H7 (cell line): ENCODE results near the gene AMOTL2. TPM values are rescaled to one million over a fixed set of nuclear protein-coding genes. Genes with fewer than 3 reads are reported as not detected.

Source experiments
- DNase-seq: peaks from one replicate; pipeline ENCODE4 v3.0.0; 2012
- H3K27me3 ChIP-seq: 2 replicates; pipeline ENCODE4 v1.6.0; 2011; ENCODE audit warnings: mild to moderate bottlenecking, low read length; ENCODE audit not compliant: control insufficient read depth, insufficient read depth
- H3K36me3 ChIP-seq: replicated peaks from 2 replicates; pipeline ENCODE4 v1.5.1; 2011; ENCODE audit warnings: low read length; ENCODE audit not compliant: control insufficient read depth, insufficient read depth
- H3K4me3 ChIP-seq: 2 replicates; pipeline ENCODE4 v1.5.1; 2011; ENCODE audit warnings: low read depth, mild to moderate bottlenecking, control low read depth, low read length, moderate library complexity; ENCODE audit not compliant: insufficient read depth
- total RNA-seq: library from RNA; depleted of rRNA; stranded (reverse); fragments of >200 nt; shearing (Covaris generic); gene quantifications from 2 replicates; pipeline ENCODE4 v1.2.3, GENCODE V29; 2014

Gene AMOTL2
- total RNA-seq, 1 experiment from 2014 or later: 54.5 TPM

DNA sequence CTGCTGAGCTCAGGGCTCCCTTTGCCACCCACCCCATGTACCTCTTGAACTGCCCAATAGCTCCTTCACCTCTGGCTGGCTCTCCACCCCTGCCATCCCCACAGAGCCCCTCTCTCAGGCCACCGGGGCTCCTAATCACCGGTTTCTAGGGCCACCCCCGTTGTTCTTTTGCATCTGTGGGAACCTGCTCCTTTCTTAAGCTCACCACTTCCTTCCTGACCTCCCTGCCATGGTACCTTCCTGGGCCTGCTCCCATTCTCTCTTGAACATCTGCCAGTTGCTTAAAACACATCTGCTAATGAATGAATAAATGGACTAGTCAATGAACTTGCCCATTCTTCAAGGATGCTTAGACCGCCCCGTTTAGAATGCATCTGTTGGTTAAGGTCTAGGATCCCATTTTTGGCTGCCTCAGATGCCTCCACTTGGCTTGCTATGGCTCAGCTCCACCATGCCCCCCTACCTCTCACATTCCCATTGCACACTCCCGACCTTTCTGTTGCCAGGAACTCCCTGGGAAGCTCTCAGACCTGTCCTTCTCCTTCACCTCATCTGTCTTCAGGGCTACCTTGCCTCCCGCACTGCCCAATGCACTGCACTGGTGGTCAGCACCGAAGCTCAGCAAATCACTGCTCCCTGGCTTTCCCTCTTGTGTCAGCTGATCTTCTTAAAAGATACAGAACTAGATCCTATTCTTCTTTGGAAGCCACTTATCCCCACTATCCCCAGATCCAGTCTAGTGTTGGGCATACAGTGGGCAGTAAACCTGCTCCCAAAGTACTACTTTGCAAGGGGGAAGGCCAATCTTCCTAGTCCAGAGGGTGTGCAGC is 9.1 kb downstream of the AMOTL2 start:
- Histone ChIP-seq H3K4me3 (no peak overlapping the region), H3K36me3 (peaks cover 66% of the 10 kb centered on the region), H3K27me3 (no peaks in the 10 kb centered on the region)
- peak; percentile 64 for DNase-seq

- H3K36me3 ChIP-seq: peaks cover 66% of the 10 kb centered on the region
- H3K4me3 ChIP-seq: peak overlapping the region; percentile 4; the same call in 1 of the 2 replicates
- no peaks in the 10 kb centered on the region for H3K27me3 ChIP-seq
- DNase-seq: peak; percentile 98
Observed at GRCh38 chr3:134364061-134364935, 9.9 kb downstream of the AMOTL2 start.

DNA sequence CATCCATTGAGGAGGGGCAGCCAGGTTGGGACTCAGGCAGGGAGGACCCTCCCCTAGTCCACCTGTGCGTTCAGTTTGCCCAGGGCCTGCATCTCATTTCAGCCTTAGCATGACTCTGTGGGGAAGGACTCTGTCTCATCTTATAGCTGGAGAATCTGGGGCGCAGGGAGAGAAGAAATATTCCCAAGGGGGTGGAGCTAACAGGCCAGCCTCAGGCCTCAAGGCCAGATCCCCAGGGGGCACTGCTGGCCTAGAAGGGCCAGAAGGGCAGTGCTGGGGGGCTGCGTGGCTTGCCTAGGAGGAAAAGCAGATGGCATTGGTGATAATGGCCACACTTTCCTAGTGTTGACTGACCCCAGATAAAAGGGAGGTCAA is 10.9 kb downstream of the AMOTL2 start:
- Histone ChIP-seq H3K36me3 (peaks cover 66% of the 10 kb centered on the region), H3K4me3 (no peak overlapping the region), H3K27me3 (no peaks in the 10 kb centered on the region)
- DNase-seq: peak; percentile 69

DNA sequence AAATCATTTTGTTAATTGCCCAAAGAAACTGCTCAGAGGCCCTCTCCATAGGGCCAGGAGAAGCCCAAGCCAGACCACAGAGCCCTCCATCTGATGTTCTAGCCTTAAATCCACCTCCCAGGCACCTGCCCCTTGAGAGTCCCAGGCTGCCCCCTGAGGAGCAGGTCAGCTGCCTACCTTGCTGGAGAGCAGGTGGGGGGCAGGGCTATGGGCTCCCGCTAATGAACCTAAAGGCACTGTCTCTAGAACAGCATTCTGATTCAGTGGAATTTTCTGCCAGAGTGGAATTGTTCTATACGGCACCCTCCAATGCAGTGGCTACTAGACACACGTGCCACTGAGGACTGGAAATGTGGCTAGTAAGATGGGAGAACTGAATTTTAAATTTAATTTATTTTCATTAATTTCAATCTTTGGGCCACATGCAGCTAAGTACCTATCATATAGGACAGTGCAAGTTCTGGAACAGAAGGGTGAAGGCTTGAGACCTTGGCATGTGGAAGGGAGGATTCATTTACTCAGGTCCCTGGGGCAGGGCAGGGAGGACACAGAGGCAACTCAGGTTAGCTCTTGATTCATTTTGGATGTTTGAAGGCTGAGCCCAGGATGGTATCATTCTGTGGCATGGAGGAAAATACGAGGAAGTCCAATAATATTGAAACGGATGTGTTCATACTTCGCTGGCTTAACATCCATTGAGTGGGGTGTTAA is 11.4 kb downstream of the AMOTL2 start:
- H3K36me3 ChIP-seq: peaks cover 70% of the 10 kb centered on the region
- H3K27me3 ChIP-seq: no peaks in the 10 kb centered on the region
- no peak overlapping the region for H3K4me3 ChIP-seq
- DNase-seq: peak; percentile 61

GRCh38 chr3:134362221-134362620 is 12.0 kb downstream of the AMOTL2 start:
- no peak overlapping the region for H3K4me3 ChIP-seq
- H3K27me3 ChIP-seq: no peaks in the 10 kb centered on the region
- peak; percentile 28 for DNase-seq
- peaks cover 74% of the 10 kb centered on the region for H3K36me3 ChIP-seq

DNA sequence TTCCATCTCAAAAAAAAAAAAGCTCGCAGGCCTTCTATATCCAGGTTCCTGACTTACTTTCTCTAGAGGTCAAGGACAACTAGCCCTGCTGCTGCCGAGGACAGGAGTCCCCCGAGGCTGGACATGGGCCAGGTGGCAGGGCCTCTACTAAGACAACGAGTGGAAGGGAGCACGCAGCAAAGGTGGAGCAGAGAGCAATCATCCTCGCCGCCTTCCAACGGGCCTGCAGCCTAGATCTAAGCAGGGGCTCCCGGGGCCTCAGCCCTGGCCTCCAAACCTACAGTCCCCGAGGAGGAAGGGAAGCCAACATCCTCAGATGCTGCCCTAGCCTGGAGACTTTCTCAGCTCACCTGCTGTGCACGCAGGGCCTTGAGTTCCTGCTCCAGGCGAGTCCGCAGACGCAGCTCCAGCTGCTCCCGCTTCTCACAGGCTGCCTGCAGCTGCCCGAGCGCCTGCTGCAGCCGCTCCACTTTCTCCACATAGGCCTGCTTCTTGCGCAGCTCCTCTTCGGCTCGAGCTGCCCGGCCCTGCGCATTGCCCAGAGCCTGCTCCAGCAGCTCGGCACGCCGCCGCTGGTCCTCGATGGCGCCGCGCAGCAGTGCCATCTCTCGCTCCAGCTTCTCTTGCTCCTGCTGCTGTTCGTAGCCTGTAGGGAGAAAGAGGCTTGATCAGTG is 12.9 kb downstream of the AMOTL2 start:
- no peaks in the 10 kb centered on the region for H3K27me3 ChIP-seq
- no peak overlapping the region for H3K4me3 ChIP-seq
- DNase-seq: peak; percentile 40
- H3K36me3 ChIP-seq: peaks cover 74% of the 10 kb centered on the region

GRCh38 chr3:134360046-134360445 is 14.2 kb downstream of the AMOTL2 start:
- H3K4me3 ChIP-seq: no peak overlapping the region
- H3K36me3 ChIP-seq: peaks cover 69% of the 10 kb centered on the region
- no peaks in the 10 kb centered on the region for H3K27me3 ChIP-seq
- peak; percentile 31 for DNase-seq

DNA sequence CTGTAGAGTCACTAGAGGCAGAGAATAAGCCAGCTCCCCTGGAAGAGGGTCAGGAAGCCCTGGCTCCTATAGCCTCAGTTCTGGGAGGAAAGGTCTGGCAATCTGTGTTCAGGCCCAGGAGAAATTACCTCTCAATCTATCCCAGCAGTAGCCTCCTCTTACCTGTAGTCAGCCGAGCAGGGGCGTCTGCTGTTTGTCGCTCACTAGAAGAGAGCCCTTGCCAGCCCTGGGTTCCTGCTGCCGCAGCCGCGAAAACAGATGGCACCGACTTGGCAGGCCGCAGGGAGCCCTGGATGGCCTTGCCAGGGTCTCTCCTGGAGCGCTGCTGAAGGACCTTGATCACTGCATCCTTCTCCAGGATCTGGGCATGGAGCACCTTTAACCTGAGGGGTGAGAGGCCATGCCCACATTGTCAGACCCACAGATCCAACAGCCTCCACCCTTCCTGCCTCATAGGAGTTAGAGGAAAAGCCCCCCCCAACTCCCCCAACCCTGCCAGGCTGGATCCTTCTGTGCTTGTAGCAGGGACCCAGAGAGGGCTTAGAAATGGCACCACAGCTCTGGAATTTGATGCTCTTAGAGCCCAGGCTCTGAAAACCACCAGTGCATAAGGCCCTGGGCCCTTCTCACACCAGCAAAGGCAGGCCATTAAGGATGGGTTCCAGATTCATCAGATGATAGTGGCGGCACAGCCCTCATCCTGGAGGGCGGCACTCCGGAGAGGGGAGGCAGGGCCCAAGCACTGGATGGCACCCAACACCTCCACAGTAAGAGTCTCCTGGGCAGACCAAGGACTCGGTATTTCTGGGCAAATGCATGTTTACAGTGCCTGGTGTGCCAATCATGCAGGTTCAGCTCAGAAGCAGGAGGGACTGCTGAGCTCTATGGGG is 14.9 kb downstream of the AMOTL2 start:
- H3K4me3 ChIP-seq: no peak overlapping the region
- DNase-seq: peak; percentile 40
- H3K27me3 ChIP-seq: no peaks in the 10 kb centered on the region
- peaks cover 71% of the 10 kb centered on the region for H3K36me3 ChIP-seq

- H3K4me3 ChIP-seq: no peak overlapping the region
- peak; percentile 79 for DNase-seq
- peaks cover 68% of the 10 kb centered on the region for H3K36me3 ChIP-seq
Observed at GRCh38 chr3:134357914-134358811, 16.1 kb downstream of the AMOTL2 start.

DNA sequence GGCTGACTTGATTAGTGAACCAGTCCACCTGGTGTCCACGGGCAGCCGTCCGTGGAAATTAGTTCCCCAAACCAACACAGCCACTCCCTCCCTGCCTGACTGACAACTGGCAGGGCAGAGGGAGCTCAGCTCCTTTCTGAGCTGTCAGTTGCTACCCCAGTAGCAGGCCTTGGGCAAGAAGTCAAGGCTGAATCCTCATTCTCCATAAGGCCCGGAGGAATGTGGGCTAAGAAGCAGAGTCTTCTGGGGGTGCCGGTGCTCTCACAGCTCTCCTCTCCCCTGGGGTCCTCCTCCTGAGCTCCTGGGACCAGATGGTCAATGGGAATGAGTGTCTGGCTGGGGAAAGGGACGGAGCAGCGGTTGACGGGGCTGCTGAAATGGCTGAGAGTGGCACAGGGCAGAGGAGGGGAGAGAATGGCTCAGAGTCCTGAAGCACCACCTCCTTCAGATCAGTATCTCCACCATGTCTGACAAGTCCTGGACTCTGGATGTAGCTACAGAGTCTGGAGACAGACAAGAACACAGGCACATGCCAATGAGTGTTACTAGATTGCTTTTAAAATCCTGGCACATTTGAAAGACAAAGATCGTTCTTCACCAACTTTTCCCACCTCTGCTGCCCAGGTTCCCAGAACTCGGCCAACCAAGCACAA is 16.9 kb downstream of the AMOTL2 start:
- DNase-seq: peak; percentile 25
- no peak overlapping the region for H3K4me3 ChIP-seq
- H3K36me3 ChIP-seq: peaks cover 63% of the 10 kb centered on the region
- no peaks in the 10 kb centered on the region for H3K27me3 ChIP-seq

More at GRCh38 chr3:134357914-134358811, 16.1 kb downstream of the AMOTL2 start:
- H3K27me3 ChIP-seq: no peaks in the 10 kb centered on the region

DNA sequence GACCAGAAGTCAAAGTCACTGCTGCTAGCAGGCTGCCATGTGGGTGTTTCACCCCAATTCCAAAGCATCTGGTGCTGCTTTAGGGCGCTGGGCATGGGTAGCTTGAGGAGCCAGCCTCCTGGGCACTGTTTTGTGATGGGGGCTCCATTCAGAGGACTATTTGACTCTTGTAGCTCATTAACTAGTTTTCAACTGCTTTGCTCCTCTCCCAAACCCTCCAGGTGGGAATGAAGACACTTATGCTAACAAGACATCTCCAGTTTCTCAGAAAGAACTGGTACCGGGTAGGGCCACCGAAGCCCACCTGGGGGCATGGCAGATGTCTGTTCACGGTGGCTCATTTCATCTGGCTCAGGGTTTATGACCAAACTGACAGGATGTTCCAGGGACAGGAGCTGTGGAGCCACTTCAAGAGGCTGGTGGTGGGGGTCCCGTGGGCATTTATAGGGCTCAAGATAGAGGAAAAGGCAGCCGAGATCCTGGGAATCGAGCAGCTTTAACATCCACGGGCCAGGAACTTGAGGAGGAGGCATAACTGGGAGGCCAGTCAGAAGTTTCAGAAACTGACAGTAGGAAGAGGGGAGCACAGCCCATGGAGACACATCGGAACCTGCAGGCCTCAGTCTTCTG is 17.7 kb downstream of the AMOTL2 start:
- DNase-seq: peak; percentile 19
- peaks cover 55% of the 10 kb centered on the region for H3K36me3 ChIP-seq
- H3K27me3 ChIP-seq: no peaks in the 10 kb centered on the region
- no peak overlapping the region for H3K4me3 ChIP-seq

DNA sequence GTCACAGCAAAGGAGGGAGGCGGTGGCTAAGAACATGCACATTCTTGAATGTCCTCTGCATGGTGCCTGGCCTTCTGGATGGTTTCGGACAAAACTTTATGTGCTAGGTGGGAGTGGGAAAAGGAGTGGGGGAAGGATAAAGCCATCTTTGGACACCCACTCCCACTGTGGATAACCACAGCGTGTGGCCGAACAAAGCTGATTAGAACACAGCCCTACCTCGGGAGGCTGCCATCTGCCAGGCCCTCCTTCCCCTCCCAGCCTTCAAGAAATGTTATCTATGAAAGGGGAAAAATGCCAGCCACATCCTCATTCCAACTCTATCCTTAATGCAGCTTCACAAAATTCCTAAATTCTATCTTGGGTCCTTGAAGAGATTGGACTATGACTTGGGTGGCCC is 18.8 kb downstream of the AMOTL2 start:
- DNase-seq: no peak
- Histone ChIP-seq H3K36me3 (peaks cover 46% of the 10 kb centered on the region), H3K27me3 (no peaks in the 10 kb centered on the region), H3K4me3 (no peak overlapping the region)
